HAP-1 (cell line): ENCODE data around the gene NR3C1.
"Not testable (repeated sequence)": the region's sequence is repeated elsewhere in the genome, so short reads cannot be mapped to it uniquely, and the experiment has no call there.

Source experiments
- DNase-seq, 2 experiments: peaks; one replicate each; pipeline ENCODE4 v3.0.0-alpha.2; 2016 to 2020; ENCODE audit warnings: low spot score in 2 of 2
- H3K27me3 ChIP-seq: fragments of 250-450 bp; sonication (Bioruptor Pico); 2 replicates; pipeline ENCODE4 v1.5.1; 2020; ENCODE audit warnings: low read depth, mild to moderate bottlenecking, moderate library complexity
- H3K36me3 ChIP-seq: fragments of 250-450 bp; sonication (Bioruptor Pico); replicated peaks from 2 replicates; pipeline ENCODE4 v1.5.1; 2020; ENCODE audit warnings: mild to moderate bottlenecking
- H3K4me1 ChIP-seq: fragments of 250-450 bp; sonication (Bioruptor Pico); 2 replicates; pipeline ENCODE4 v1.5.1; 2020; ENCODE audit warnings: mild to moderate bottlenecking
- H3K4me3 ChIP-seq: fragments of 250-450 bp; sonication (Bioruptor Pico); 2 replicates; pipeline ENCODE4 v1.5.1; 2020; ENCODE audit warnings: mild to moderate bottlenecking, moderate library complexity
- H3K9me3 ChIP-seq: fragments of 250-450 bp; sonication (Bioruptor Pico); 2 replicates; pipeline ENCODE4 v1.5.1; 2020; ENCODE audit warnings: mild to moderate bottlenecking, moderate library complexity
- in situ Hi-C: fragments of 300-500 bp; cut with MboI; formaldehyde crosslinking; loops from 3 replicates; pipeline ENCODE4 v1.14.3; 2020; ENCODE audit warnings: low sequenced_read_pairs, inconsistent platforms, mixed read lengths

NR3C1 gene

DNA sequence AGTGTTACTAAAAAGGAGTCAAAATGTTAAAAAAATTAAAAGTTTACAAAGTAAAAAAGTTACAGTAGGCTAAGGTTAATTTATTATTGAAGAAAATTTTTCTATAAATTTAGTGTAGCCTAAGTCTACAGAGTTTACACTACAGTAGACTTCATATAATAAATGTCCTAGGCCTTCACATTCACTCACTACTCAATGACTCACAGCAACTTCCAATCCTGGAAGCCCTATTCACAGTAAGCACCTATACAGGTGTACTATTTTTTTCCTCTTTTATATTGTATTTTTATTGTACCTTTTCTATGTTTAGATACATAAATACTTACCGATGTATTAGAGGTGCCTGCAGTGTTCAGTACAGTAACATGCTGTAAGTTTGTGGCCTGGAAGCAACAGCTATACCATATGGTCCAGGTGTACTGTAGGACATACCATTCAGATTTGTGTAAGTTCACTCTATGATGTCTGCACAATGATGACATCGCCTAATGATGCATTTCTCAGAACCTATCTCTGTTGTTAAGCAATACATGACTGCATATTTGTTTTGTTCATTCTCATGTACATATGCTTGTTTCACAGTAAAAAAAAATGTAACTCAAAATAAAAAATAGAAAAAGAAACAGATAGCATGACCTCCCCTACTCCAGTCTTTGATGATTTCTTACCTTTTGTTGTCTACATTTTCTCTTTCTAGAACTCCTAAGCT, 64.7 kb downstream of the NR3C1 start:
- no peak for DNase-seq
- no peaks in the 10 kb centered on the region for H3K36me3 ChIP-seq

DNA sequence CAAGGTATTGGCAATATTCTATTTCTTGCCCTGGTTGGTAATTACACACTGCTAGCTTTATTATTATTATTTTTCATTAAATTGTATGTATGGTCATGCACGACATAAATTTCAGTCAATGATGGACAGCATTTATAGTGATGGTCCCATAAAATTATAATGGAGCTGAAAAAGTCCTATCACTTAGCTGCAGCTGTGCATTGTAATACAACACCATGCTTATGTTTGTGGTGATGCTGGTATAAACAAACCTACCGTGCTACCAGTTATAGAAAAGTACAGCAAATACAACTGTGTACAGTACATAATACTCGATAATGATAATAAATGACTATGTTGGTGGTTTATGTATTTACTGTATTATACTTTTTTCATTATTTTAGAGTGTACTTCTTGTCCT, 65.5 kb downstream of the NR3C1 start:
- in situ Hi-C loops: no loop called here
- Histone ChIP-seq H3K9me3 (no peaks in the 10 kb centered on the region), H3K36me3 (no peaks in the 10 kb centered on the region), H3K4me3 (no peak overlapping the region), H3K4me1 (no peaks in the 10 kb centered on the region), H3K27me3 (no peaks in the 10 kb centered on the region)
- DNase-seq: no peak

More for the DNA sequence above, 64.7 kb downstream of the NR3C1 start:
- no peaks in the 10 kb centered on the region for H3K4me1 ChIP-seq
- no peaks in the 10 kb centered on the region for H3K9me3 ChIP-seq
- H3K27me3 ChIP-seq: no peaks in the 10 kb centered on the region
- in situ Hi-C loops: no loop called here
- H3K4me3 ChIP-seq: no peak overlapping the region

- in situ Hi-C loops: no loop called here
- Histone ChIP-seq H3K4me1 (no peaks in the 10 kb centered on the region), H3K9me3 (no peaks in the 10 kb centered on the region), H3K36me3 (no peaks in the 10 kb centered on the region), H3K4me3 (no peak overlapping the region), H3K27me3 (no peaks in the 10 kb centered on the region)
- DNase-seq: no peak
Observed at GRCh38 chr5:143336485-143336884, 67.0 kb downstream of the NR3C1 start.

GRCh38 chr5:143334903-143335302, 68.6 kb downstream of the NR3C1 start:
- Histone ChIP-seq H3K27me3 (no peaks in the 10 kb centered on the region), H3K4me1 (no peaks in the 10 kb centered on the region), H3K4me3 (no peak overlapping the region), H3K9me3 (no peaks in the 10 kb centered on the region), H3K36me3 (no peaks in the 10 kb centered on the region)
- in situ Hi-C loops: no loop called here
- DNase-seq: no peak

DNA sequence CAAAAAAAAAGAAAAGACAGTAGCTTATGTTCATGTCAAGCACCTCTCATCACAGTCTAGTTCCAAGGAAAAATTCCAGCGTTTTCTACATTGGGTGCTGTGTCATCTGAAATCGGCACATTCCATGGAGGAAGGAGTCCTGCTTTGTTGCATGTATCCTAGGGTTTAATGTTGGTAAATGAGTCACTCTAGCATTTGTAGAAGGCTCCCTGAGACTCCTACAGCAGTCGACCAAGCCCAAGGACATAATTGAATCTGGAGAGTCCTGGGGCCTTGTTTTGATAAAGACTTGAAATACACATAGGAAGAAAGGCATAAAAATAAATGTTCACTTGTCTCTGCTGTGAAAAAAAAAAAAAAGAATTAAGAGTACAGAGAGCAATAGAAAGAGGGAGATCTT, 69.1 kb downstream of the NR3C1 start:
- H3K27me3 ChIP-seq, H3K4me3 ChIP-seq, in situ Hi-C loops, DNase-seq, H3K9me3 ChIP-seq, H3K36me3 ChIP-seq, H3K4me1 ChIP-seq: not testable (repeated sequence)

- H3K9me3 ChIP-seq: no peaks in the 10 kb centered on the region
- H3K36me3 ChIP-seq: no peaks in the 10 kb centered on the region
- in situ Hi-C loops: no loop called here
- H3K27me3 ChIP-seq: no peaks in the 10 kb centered on the region
- no peaks in the 10 kb centered on the region for H3K4me1 ChIP-seq
- DNase-seq: no peak
- H3K4me3 ChIP-seq: no peak overlapping the region
Observed at GRCh38 chr5:143331956-143332355, 71.5 kb downstream of the NR3C1 start.

DNA sequence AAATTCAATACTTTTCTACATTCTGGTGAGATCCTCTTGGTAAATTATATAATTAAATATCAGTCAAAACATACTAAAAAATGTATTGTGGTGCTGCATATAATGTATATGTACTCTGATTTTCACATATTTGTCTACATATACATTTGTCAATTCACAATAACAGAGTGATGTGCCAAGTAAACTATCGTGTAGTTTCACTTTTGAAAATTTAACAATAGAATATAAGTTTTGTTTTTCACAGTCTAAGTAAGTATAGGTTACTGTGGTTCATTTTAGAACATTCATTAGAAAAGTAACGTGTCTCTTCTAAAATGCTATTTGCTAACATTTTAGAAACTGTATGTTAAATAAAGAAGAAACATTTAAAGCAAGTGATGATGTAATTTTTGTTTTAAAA, 73.6 kb downstream of the NR3C1 start:
- Histone ChIP-seq H3K4me3 (no peak overlapping the region), H3K27me3 (no peaks in the 10 kb centered on the region), H3K9me3 (no peaks in the 10 kb centered on the region), H3K4me1 (no peaks in the 10 kb centered on the region), H3K36me3 (no peaks in the 10 kb centered on the region)
- in situ Hi-C loops: no loop called here
- no peak for DNase-seq

- Histone ChIP-seq H3K4me3 (no peak overlapping the region), H3K4me1 (no peaks in the 10 kb centered on the region), H3K9me3 (no peaks in the 10 kb centered on the region), H3K36me3 (no peaks in the 10 kb centered on the region), H3K27me3 (no peaks in the 10 kb centered on the region)
- in situ Hi-C loops: no loop called here
- DNase-seq: no peak
Observed at GRCh38 chr5:143328589-143329220, 74.8 kb downstream of the NR3C1 start.

DNA sequence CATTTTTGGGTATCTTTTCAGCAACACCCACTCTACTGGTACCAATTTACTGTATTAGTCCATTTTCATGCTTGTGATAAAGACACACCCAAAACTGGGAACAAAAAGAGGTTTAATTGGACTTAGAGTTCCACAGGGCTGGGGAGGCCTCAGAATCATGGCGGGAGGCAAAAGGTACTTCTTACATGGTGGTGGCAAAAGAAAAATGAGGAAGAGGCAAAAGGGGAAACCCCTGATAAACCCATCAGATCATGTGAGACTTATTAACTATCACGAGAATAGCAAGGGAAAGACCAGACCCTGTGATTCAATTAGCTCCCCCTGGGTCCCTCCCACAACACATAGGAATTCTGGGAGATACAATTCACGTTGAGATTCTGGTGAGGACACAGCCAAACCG, 78.4 kb downstream of the NR3C1 start:
- H3K4me1 ChIP-seq, H3K36me3 ChIP-seq, H3K9me3 ChIP-seq, DNase-seq, H3K4me3 ChIP-seq, H3K27me3 ChIP-seq, in situ Hi-C loops: not testable (repeated sequence)

- not testable (repeated sequence) for H3K4me1 ChIP-seq
Observed at GRCh38 chr5:143322931-143323630, 80.4 kb downstream of the NR3C1 start.

GRCh38 chr5:143322176-143322575, 81.3 kb downstream of the NR3C1 start:
- Histone ChIP-seq H3K4me3 (no peak overlapping the region), H3K4me1 (no peaks in the 10 kb centered on the region), H3K9me3 (no peaks in the 10 kb centered on the region), H3K27me3 (no peaks in the 10 kb centered on the region), H3K36me3 (no peaks in the 10 kb centered on the region)
- in situ Hi-C loops: no loop called here
- DNase-seq: no peak

More at GRCh38 chr5:143322931-143323630, 80.4 kb downstream of the NR3C1 start:
- in situ Hi-C loops, H3K36me3 ChIP-seq, H3K4me3 ChIP-seq, H3K9me3 ChIP-seq, DNase-seq, H3K27me3 ChIP-seq: not testable (repeated sequence)

GRCh38 chr5:143319437-143320227, 83.9 kb downstream of the NR3C1 start:
- Histone ChIP-seq H3K36me3 (no peaks in the 10 kb centered on the region), H3K4me1 (no peaks in the 10 kb centered on the region), H3K9me3 (no peaks in the 10 kb centered on the region), H3K27me3 (no peaks in the 10 kb centered on the region), H3K4me3 (no peak overlapping the region)
- no peak for DNase-seq
- in situ Hi-C loops: no loop called here

GRCh38 chr5:143318833-143319232, 84.7 kb downstream of the NR3C1 start:
- no peaks in the 10 kb centered on the region for H3K9me3 ChIP-seq
- H3K4me3 ChIP-seq: no peak overlapping the region
- no peaks in the 10 kb centered on the region for H3K27me3 ChIP-seq
- no peaks in the 10 kb centered on the region for H3K36me3 ChIP-seq
- no peaks in the 10 kb centered on the region for H3K4me1 ChIP-seq
- no peak for DNase-seq
- in situ Hi-C loops: no loop called here

GRCh38 chr5:143318270-143318669, 85.2 kb downstream of the NR3C1 start:
- Histone ChIP-seq H3K36me3 (no peaks in the 10 kb centered on the region), H3K9me3 (no peaks in the 10 kb centered on the region), H3K4me1 (no peaks in the 10 kb centered on the region), H3K4me3 (no peak overlapping the region), H3K27me3 (no peaks in the 10 kb centered on the region)
- no peak for DNase-seq
- in situ Hi-C loops: no loop called here
